Ishikawa (cell line): Measurements from ENCODE around the gene ARHGEF2.

Experiments used
- CREB1 ChIP-seq: IDR thresholded peaks from 2 replicates; pipeline ENCODE4 v1.6.1; 2012; ENCODE audit warnings: low read depth
- EGR1 ChIP-seq: IDR thresholded peaks from 2 replicates; pipeline ENCODE4 v1.6.1; 2012
- EP300 ChIP-seq: IDR thresholded peaks from 2 replicates; pipeline ENCODE4 v1.6.1; 2012; ENCODE audit warnings: borderline replicate concordance
- FOXM1 ChIP-seq: IDR thresholded peaks from 2 replicates; pipeline ENCODE4 v1.6.1; 2012; ENCODE audit warnings: low read depth, borderline replicate concordance
- NFIC ChIP-seq: IDR thresholded peaks from 2 replicates; pipeline ENCODE4 v1.6.1; 2012
- RAD21 ChIP-seq: IDR thresholded peaks from 2 replicates; pipeline ENCODE4 v1.6.1; 2012; ENCODE audit warnings: low read depth
- TAF1 ChIP-seq: IDR thresholded peaks from 2 replicates; pipeline ENCODE4 v1.6.1; 2012; ENCODE audit warnings: low read depth, mild to moderate bottlenecking
- YY1 ChIP-seq: IDR thresholded peaks from 2 replicates; pipeline ENCODE4 v1.6.1; 2012; ENCODE audit warnings: low read depth
- TF ChIP-seq, protein P1 (sequence below): IDR thresholded peaks from 2 replicates; pipeline ENCODE4 v1.6.1; 2012
- TF ChIP-seq, protein P2 (sequence below): IDR thresholded peaks from 2 replicates; pipeline ENCODE4 v1.6.1; 2012; ENCODE audit warnings: low read depth, mild to moderate bottlenecking

DNA sequence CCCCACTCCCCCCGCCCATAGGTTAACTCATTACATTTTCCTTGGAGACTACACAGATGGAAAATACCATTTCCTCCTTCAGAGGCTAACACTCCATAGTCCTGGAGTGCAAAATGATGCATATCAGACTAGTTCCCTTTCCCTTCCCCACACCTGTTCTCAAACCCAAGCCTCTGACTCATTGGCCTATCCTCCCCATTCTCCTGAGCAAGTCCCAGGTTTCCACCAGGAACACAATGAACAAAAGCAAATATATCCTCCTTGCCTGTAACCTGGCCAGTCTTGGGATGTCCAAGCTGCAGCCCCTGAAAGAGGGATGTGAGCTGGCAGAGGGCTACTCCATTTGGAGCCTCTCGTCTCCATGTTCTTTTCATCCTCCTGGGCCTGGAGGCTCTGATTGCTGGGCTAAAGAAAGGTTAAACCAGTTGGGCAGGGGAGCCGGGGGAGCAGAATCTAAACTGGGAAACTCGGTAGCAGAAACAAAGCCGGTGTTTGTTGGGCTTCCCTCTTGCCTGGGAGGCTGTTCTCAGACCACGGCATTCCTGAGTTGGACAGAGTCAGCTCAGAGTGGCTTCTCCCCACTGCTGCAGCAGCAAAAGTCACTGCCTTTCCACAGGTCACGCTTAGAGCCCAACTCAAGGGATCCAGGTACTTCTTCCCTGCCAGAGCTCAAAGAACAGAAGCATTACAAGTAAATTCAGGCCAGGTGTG lies 28.5 kb upstream of the ARHGEF2 start:
- TF ChIP-seq, protein P1, sequence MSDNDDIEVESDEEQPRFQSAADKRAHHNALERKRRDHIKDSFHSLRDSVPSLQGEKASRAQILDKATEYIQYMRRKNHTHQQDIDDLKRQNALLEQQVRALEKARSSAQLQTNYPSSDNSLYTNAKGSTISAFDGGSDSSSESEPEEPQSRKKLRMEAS: no peak
- no peak for TF ChIP-seq RAD21
- no peak for TF ChIP-seq TAF1
- TF ChIP-seq EP300: no peak
- TF ChIP-seq YY1: no peak
- TF ChIP-seq NFIC: no peak
- TF ChIP-seq CREB1: no peak
- no peak for TF ChIP-seq FOXM1
- TF ChIP-seq EGR1: no peak
- TF ChIP-seq, protein P2, sequence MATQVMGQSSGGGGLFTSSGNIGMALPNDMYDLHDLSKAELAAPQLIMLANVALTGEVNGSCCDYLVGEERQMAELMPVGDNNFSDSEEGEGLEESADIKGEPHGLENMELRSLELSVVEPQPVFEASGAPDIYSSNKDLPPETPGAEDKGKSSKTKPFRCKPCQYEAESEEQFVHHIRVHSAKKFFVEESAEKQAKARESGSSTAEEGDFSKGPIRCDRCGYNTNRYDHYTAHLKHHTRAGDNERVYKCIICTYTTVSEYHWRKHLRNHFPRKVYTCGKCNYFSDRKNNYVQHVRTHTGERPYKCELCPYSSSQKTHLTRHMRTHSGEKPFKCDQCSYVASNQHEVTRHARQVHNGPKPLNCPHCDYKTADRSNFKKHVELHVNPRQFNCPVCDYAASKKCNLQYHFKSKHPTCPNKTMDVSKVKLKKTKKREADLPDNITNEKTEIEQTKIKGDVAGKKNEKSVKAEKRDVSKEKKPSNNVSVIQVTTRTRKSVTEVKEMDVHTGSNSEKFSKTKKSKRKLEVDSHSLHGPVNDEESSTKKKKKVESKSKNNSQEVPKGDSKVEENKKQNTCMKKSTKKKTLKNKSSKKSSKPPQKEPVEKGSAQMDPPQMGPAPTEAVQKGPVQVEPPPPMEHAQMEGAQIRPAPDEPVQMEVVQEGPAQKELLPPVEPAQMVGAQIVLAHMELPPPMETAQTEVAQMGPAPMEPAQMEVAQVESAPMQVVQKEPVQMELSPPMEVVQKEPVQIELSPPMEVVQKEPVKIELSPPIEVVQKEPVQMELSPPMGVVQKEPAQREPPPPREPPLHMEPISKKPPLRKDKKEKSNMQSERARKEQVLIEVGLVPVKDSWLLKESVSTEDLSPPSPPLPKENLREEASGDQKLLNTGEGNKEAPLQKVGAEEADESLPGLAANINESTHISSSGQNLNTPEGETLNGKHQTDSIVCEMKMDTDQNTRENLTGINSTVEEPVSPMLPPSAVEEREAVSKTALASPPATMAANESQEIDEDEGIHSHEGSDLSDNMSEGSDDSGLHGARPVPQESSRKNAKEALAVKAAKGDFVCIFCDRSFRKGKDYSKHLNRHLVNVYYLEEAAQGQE: no peak
